Erythroblast (primary cell): Measurements from ENCODE around the gene EXOC6B.

Experiments
- GATA1 ChIP-seq: IDR thresholded peaks from 2 replicates; pipeline ENCODE4 v1.6.1; 2011; ENCODE audit warnings: low read depth, mild to moderate bottlenecking, control low read depth, low read length, moderate library complexity
- POLR2A ChIP-seq: IDR thresholded peaks from 2 replicates; pipeline ENCODE4 v1.6.1; 2011; ENCODE audit warnings: mild to moderate bottlenecking, low read length

DNA sequence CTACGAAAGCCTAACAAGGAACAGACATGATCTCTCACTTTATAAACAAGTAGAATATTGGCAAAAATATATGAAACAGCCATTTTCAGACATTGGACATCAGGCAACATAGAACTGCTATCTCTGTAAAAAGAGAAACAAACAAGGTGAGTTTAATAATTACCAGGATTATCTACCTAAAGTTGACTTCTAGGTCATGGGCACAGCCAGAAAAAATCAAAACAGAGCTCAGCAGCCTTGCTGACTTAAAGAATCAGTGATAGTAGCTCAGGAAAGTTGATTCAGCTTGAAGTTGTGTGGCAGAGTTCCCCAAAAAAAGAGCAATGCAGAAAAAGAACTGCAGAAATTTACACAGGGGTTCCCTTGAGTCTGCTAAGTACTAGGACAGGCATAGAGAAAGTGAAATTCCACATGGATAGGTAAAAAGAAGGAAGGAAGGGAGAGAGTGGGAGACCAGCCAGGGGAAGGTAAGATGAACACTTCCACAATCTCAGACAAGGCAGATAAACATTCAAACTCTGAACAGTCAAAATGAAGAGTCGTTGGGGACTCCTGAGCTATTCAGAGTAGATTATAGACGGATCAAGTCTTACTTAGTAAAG is 102.0 kb downstream of the EXOC6B start:
- no peak for TF ChIP-seq POLR2A
- no peak for TF ChIP-seq GATA1
